Measurements from ENCODE around the gene ZHX3.

DNA sequence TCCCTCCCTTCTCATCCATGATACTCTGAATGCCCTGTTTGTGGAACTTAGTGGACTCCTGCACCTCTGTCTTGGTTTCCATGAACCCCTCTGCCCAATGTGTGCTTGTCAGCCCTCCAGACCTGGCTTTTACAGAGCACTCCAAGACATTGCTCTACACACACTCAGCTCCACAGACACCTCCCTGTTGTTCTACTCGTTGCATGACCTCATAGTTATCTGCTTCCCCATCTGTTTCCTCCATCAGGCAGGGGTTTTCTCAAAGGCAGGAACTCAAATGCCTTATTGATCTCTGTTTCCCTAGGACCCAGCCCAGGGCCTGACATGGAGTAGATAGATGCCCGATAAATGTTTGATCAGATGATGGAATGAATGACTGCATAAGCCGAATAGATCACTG is 166.9 kb downstream of the ZHX3 start:
- TF ChIP-seq CTCF (IDR thresholded peaks at IDR 0.05; ENCODE audit: low read depth, low read length, poor library complexity, severe bottlenecking): no peak
- no peak for TF ChIP-seq EZH2phosphoT487 (IDR thresholded peaks at IDR 0.05; ENCODE audit: borderline replicate concordance, low read length)

Data from DOHH2 (cell line).